ENCODE results near the gene ENTPD3.

GRCh38 chr3:40377822-40378221, 9.2 kb upstream of the ENTPD3 start:
- TF ChIP-seq CTCF (optimal IDR thresholded peaks at IDR 0.05 in 1 of 3, IDR thresholded peaks at IDR 0.05 in 1 of 3, conservative IDR thresholded peaks at IDR 0.05 in 1 of 3; ENCODE audit: extremely low read depth in 1 of 3, insufficient read depth in 2 of 3, low read length in 3 of 3), result no peak
- TF ChIP-seq EZH2 (IDR thresholded peaks at IDR 0.05; ENCODE audit: low read length), result no peak

All from keratinocyte (primary cell).